ENCODE measurements around the gene ANKRD30A. TPM values are rescaled to one million over a fixed set of nuclear protein-coding genes. Genes with fewer than 3 reads are reported as not detected.

Gene ANKRD30A
- total RNA-seq, 4 donors from 2014 or later: 0.66 to 3.0 (median 1.3) TPM

DNA sequence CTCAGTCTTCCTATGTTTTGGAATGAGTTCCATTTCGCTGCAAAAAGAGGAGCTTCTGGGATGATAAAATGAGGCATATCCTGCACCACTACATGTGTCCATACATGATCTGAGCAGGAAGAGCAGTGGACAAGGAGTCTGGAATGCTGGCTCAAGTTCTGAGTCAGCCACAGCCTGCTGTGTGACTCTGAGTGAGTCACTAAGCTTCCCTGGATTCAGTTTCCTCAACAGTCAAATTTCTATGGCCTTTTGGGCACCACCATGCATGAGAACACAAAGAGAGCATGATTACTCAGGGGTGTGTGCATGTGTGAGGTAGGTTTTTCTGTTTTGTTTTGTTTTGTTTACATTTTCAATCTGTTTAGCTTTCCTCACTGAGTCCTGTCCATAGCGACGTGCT lies 254.6 kb downstream of the ANKRD30A start:
- TF ChIP-seq, protein P1, sequence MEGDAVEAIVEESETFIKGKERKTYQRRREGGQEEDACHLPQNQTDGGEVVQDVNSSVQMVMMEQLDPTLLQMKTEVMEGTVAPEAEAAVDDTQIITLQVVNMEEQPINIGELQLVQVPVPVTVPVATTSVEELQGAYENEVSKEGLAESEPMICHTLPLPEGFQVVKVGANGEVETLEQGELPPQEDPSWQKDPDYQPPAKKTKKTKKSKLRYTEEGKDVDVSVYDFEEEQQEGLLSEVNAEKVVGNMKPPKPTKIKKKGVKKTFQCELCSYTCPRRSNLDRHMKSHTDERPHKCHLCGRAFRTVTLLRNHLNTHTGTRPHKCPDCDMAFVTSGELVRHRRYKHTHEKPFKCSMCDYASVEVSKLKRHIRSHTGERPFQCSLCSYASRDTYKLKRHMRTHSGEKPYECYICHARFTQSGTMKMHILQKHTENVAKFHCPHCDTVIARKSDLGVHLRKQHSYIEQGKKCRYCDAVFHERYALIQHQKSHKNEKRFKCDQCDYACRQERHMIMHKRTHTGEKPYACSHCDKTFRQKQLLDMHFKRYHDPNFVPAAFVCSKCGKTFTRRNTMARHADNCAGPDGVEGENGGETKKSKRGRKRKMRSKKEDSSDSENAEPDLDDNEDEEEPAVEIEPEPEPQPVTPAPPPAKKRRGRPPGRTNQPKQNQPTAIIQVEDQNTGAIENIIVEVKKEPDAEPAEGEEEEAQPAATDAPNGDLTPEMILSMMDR (IDR thresholded peaks at IDR 0.05; ENCODE audit: low read depth): no peak

DNA sequence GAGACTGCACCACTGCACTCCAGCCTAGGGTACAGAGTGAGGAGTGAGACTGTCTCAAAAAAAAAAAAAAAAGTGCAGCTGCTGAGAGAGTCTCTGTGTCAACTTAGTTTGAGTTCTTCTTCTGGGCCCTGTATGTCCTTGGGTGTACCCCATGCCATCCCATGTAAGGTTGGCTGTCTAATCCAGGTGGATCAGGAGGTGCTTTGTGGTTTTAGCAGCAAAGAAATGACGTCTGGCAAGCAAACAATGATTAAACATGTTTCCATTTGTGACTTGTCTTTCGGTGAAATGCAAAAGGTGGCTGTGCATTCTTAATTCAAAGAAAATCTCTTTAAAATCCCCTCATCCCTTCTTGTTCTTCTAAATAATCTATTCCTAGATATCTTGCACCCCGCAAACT lies 255.9 kb downstream of the ANKRD30A start:
- TF ChIP-seq, protein P1 (IDR thresholded peaks at IDR 0.05; ENCODE audit: low read depth): no peak

DNA sequence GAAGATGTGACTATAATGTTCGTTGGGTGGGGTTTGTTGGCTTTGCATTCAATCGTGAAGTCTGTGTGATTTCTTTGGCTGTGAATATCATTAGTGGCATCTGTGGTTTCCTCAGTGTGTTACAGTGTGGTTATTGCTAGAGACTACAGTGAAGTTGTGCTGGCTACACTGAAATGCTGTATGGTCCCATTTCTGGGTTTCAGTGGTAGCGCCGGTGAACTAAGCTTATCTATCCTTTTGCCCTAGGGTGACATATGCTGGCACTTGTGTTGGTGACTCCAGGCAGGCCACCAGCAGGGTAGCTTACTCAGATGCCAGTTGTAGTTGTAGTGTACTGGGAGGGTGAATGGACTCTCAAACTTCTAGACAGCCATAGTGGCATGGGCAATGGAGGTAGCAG lies 259.5 kb downstream of the ANKRD30A start:
- TF ChIP-seq, protein P1 (IDR thresholded peaks at IDR 0.05; ENCODE audit: low read depth): no peak

DNA sequence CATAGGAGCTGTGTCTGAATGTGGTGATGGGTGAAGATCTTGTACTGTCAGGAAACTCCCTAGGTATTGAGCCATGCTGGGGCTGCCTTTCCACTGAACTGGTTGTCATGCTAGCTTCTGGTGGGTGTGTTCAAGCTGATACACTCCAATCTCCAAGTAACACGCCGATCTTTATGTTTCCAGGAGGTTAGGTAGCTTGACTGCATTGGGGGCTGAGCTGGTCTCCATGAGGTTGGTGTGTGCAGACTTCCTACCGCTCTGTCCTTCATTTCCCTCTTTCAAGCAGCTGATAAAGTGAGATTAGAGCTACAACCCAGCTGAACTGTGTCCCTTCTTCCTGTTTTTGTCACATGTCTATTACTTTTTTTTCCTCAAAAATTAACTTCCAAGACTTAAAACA lies 265.5 kb downstream of the ANKRD30A start:
- TF ChIP-seq, protein P1 (IDR thresholded peaks at IDR 0.05; ENCODE audit: low read depth): no peak

DNA sequence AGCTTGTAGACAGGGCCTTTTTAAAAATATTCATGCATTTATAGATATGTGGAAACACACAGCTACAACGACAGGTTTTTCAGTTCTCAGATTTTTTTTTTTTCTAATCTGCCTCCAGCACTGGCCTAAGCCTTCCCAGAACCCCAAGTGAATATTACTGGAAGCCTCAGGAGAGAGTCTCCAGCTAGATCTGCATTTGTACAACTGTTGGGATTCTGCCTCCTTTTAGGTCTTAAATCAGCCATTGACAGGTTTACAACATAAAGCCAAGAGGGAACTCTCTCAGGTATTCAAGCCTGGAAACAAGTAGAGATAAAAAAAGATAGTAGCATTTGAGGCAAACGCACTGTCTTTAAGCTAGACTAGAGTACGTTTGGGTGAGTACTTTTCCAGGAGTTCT lies 275.8 kb downstream of the ANKRD30A start:
- TF ChIP-seq, protein P1 (IDR thresholded peaks at IDR 0.05; ENCODE audit: low read depth): no peak

DNA sequence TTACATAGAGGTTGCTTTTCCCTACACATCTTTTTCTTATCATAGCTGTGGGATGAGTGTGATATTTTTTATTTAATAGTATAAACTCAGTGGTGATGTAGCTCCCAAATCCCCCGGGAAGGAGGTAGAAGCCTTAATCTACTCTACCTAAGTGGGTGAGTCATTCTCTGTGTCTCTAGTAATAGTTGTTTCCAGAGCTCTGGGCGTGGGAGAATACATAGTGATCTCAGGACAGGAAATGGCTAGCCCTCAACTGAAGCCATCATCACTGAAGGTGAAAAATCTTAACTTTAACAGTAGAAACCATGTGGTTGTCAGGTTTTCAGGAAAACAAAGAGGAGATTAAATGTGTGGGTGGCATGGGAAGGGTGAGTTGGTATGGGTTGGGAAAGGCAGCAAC lies 278.4 kb downstream of the ANKRD30A start:
- TF ChIP-seq, protein P1 (IDR thresholded peaks at IDR 0.05; ENCODE audit: low read depth): no peak

Small RNA genes lying within 50 kb of the gene (small RNA-seq; reads per million reads assigned to genes)
- 0.49 reads per million for gene RF00019
- not detected for gene RN7SL314P
- gene RNU6-811P: not detected
